Activated CD4-positive, alpha-beta T cell treated with anti-CD3 and anti-CD28 coated beads for 36 hours (primary cell): ENCODE data around the gene LTO1. TPM values are rescaled to one million over a fixed set of nuclear protein-coding genes. Genes with fewer than 3 reads are reported as not detected.

Experiments
- ATAC-seq: fragments of 200-7000 bp; cut with Tn5 transposase; one replicate; pipeline ENCODE4 v1.10.0; 2021; ENCODE audit warnings: mild to moderate bottlenecking, moderate library complexity
- CTCF ChIA-PET: fragments of 350-600 bp; sonication (Branson Sonifier 250); formaldehyde crosslinking; loops from one replicate; lab custom pipeline; 2021; ENCODE audit warnings: antibody characterized with exemption; lab: Charles Lee
- POLR2A ChIA-PET: fragments of 350-600 bp; sonication (Branson Sonifier 250); formaldehyde crosslinking; loops from one replicate; lab custom pipeline; 2021; ENCODE audit warnings: antibody characterized with exemption, inconsistent platforms; lab: Charles Lee
- DNase-seq: peaks from one replicate; pipeline ENCODE4 v3.0.0-alpha.2; 2020
- H3K27ac Mint-ChIP-seq: one replicate; pipeline ENCODE4 v1.8.0; 2021; ENCODE audit warnings: mixed read lengths
- H3K27me3 Mint-ChIP-seq: one replicate; pipeline ENCODE4 v1.8.0; 2021; ENCODE audit warnings: mixed read lengths
- H3K36me3 Mint-ChIP-seq: one replicate; pipeline ENCODE4 v1.8.0; 2021; ENCODE audit warnings: low read depth, mixed read lengths
- H3K4me1 Mint-ChIP-seq: one replicate; pipeline ENCODE4 v1.8.0; 2021; ENCODE audit warnings: mixed read lengths
- H3K4me3 Mint-ChIP-seq: one replicate; pipeline ENCODE4 v1.8.0; 2021; ENCODE audit warnings: mild to moderate bottlenecking, moderate library complexity, mixed read lengths
- H3K9me3 Mint-ChIP-seq: one replicate; pipeline ENCODE4 v1.8.0; 2021; ENCODE audit warnings: low read depth, mixed read lengths
- intact Hi-C, 2 experiments: fragments of 100-400 bp; cut with DNase I in 1 of 2; cut with micrococcal nuclease in 1 of 2; formaldehyde crosslinking; loops; one replicate each; pipeline versions ENCODE4 v1.14.2 to v1.15.1; 2022 to 2024; cut with DNase I, micrococcal nuclease
- total RNA-seq, 2 experiments: library from RNA; stranded (reverse); gene quantifications; one replicate each; pipeline ENCODE4 v1.2.3, GENCODE V29; 2021

LTO1 gene
- total RNA-seq, 2 experiments from 2014 or later: 16.8 to 17.8 TPM

GRCh38 chr11:69674267-69674885 lies 777 bp downstream of the LTO1 start:
- H3K27me3 Mint-ChIP-seq: peaks cover 2% of the 10 kb centered on the region
- CTCF ChIA-PET: interaction anchor here (0.6 to 2.1 kb wide), 2 partner anchors 12 to 15 kb away, joined by 3 to 5 read pairs; no protein-coding TSS in a partner anchor
- intact Hi-C loops: loop anchor here in 1 of 2 experiments (2.0 to 10.0 kb wide), 4 partner anchors 380 to 1640 kb away; partner anchors contain the start of genes IGHMBP2, MRPL21, MYEOV and NDUFS8
- peaks cover 13% of the 10 kb centered on the region for H3K36me3 Mint-ChIP-seq
- peak overlapping the region; percentile 86 for H3K27ac Mint-ChIP-seq
- no peaks in the 10 kb centered on the region for H3K9me3 Mint-ChIP-seq
- peak overlapping the region; percentile 89 for H3K4me3 Mint-ChIP-seq
- POLR2A ChIA-PET: interaction anchor here (0.6 kb wide), 1 partner anchor 1138 kb away, joined by 7 read pairs; no protein-coding TSS in a partner anchor
- DNase-seq (peak; percentile 48), ATAC-seq (peak; percentile 17)
- peaks cover 29% of the 10 kb centered on the region for H3K4me1 Mint-ChIP-seq

- DNase-seq: no peak
- Mint-ChIP-seq H3K27me3 (no peaks in the 10 kb centered on the region), H3K36me3 (peaks cover 27% of the 10 kb centered on the region), H3K27ac (no peak overlapping the region), H3K4me3 (no peak overlapping the region), H3K9me3 (no peaks in the 10 kb centered on the region), H3K4me1 (peaks cover 29% of the 10 kb centered on the region)
- ChIA-PET CTCF (interaction anchor here (0.6 to 1.7 kb wide), 8 partner anchors 14 to 623 kb away, joined by 3 to 7 read pairs (median 3); partner anchors contain the start of gene TPCN2), POLR2A (no interaction called here)
- ATAC-seq: no peak
- intact Hi-C loops: loop anchor here in 1 of 2 experiments (2.0 to 10.0 kb wide), 4 partner anchors 29 to 1637 kb away; partner anchors contain the start of genes IGHMBP2, MRPL21, MYEOV and NDUFS8
These were observed 3.3 kb downstream of the LTO1 start for GRCh38 chr11:69671734-69672465.

DNA sequence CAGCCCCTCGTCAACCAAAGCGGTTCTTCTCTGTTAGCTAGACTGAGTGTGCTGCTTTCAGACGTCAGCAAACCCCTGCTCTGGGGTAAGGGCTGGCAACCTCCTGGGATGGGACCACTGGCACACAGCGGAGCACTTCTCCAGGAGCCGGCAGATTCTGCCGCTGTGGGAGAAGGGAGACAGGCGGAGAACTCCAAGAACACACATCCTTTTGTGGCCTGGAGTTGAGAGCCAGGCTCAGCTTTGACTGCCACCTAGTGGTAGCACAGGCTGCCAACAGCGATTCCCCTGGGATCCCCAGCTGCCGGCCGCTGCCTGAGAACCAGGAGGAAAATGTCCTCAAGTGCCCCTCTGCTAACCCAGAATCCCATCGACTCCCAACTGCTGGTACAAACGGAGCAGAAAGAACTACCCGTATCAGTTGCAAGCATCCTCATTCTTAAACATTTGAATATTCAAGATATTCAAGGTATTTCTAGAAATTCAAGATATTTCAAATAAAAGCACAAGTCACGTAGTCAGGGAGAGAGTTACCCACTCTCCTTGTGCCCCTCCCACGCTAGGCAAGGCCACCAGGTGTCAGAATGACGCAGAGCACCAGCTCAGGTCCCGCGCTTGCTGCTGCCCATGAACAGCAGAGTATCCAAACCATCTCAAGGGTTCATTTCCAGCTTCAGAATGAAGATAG lies 4.9 kb downstream of the LTO1 start:
- ATAC-seq (peak; percentile 38), DNase-seq (peak; percentile 77)
- POLR2A ChIA-PET: no interaction called here
- H3K27me3 Mint-ChIP-seq: no peaks in the 10 kb centered on the region
- peaks cover 27% of the 10 kb centered on the region for H3K36me3 Mint-ChIP-seq
- H3K4me3 Mint-ChIP-seq: no peak overlapping the region
- no peak overlapping the region for H3K27ac Mint-ChIP-seq
- no peaks in the 10 kb centered on the region for H3K9me3 Mint-ChIP-seq
- intact Hi-C loops: loop anchor here in 1 of 2 experiments (1.0 to 10.0 kb wide), 5 partner anchors 28 to 1636 kb away; partner anchors contain the start of genes IGHMBP2, MRPL21, MYEOV and NDUFS8
- CTCF ChIA-PET: interaction anchor here (0.8 to 2.0 kb wide), 15 partner anchors 9 to 719 kb away, joined by 3 to 13 read pairs (median 5); partner anchors contain the start of gene TPCN2
- peaks cover 26% of the 10 kb centered on the region for H3K4me1 Mint-ChIP-seq

DNA sequence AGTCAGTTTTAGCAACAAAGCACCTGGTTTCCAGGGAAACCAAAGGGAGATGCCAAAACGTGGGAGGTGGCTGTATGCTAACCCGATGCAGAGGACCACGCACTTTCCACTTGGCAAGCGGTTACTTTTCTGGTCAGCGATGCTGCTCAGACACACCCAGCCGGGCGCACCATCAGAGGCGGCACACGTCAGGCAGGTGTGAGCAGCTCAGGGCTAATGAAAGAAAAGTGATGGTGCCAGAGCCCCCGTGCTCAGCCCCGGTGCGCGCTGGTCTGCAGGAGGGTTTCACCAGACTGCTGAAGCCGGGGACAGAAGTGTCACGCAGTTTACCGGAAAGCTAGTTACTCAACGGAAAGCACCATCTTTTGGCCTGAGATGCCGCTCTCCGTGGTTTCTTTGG lies 5.7 kb downstream of the LTO1 start:
- no peaks in the 10 kb centered on the region for H3K9me3 Mint-ChIP-seq
- no peaks in the 10 kb centered on the region for H3K27me3 Mint-ChIP-seq
- POLR2A ChIA-PET: no interaction called here
- H3K27ac Mint-ChIP-seq: no peak overlapping the region
- H3K4me3 Mint-ChIP-seq: no peak overlapping the region
- peaks cover 33% of the 10 kb centered on the region for H3K36me3 Mint-ChIP-seq
- DNase-seq (no peak), ATAC-seq (no peak)
- CTCF ChIA-PET: interaction anchor here (0.6 to 2.0 kb wide), 6 partner anchors 11 to 569 kb away, joined by 4 to 13 read pairs (median 6); no protein-coding TSS in a partner anchor
- intact Hi-C loops: no loop called here
- peaks cover 25% of the 10 kb centered on the region for H3K4me1 Mint-ChIP-seq

DNA sequence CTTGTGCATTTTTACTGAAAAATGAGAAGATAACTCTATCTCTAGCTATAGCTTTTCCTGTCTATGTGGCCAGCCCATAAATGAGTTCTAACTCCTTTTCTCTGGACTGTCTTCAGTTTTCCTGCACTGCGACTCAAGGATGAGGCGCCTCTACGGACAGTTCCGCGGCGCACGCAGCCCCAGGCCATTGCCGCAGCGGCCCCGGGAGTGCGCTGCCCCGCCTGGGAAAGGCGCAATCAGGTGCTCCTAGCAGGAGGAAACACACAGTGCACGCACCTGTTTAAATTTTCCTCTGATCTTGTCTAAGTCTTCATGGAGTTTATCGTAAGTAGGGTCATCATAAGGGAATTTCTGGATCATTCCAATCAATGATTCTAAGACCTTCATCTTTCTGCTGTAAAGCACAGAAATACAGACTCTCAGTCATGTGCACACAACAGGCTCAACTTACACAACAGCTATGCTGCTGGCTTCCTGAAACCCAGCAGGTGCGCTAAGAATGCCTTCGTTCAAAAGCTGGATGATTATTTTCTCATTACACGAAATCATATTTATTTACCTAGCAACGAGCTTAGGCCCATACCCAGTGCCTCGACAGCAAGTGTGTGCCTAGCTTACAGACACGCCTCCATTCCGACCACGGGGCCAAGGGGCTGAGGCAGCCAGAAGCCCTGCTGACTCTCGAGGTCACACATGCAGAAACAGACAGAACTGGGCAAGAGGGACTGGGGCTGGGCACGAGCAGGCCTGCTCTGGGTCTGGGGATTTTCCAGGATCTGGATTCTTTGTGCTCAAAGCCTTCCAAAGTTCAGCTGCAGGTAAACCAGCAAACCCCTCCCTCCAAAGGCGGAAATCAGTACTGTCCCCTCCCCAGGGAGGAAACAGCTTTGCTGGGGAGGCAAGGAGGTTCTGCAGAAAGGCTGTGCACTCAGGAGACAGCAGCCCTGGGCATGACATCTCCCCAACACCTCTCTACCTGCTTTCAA lies 7.2 kb downstream of the LTO1 start:
- ChIA-PET CTCF (interaction anchor here (0.6 to 1.0 kb wide), 2 partner anchors 155 to 340 kb away, joined by 3 read pairs; no protein-coding TSS in a partner anchor), POLR2A (no interaction called here)
- H3K4me3 Mint-ChIP-seq: no peak overlapping the region
- H3K27ac Mint-ChIP-seq: no peak overlapping the region
- H3K4me1 Mint-ChIP-seq: peaks cover 11% of the 10 kb centered on the region
- H3K9me3 Mint-ChIP-seq: no peaks in the 10 kb centered on the region
- intact Hi-C loops: no loop called here
- H3K36me3 Mint-ChIP-seq: peaks cover 36% of the 10 kb centered on the region
- H3K27me3 Mint-ChIP-seq: no peaks in the 10 kb centered on the region
- DNase-seq (no peak), ATAC-seq (no peak)

DNA sequence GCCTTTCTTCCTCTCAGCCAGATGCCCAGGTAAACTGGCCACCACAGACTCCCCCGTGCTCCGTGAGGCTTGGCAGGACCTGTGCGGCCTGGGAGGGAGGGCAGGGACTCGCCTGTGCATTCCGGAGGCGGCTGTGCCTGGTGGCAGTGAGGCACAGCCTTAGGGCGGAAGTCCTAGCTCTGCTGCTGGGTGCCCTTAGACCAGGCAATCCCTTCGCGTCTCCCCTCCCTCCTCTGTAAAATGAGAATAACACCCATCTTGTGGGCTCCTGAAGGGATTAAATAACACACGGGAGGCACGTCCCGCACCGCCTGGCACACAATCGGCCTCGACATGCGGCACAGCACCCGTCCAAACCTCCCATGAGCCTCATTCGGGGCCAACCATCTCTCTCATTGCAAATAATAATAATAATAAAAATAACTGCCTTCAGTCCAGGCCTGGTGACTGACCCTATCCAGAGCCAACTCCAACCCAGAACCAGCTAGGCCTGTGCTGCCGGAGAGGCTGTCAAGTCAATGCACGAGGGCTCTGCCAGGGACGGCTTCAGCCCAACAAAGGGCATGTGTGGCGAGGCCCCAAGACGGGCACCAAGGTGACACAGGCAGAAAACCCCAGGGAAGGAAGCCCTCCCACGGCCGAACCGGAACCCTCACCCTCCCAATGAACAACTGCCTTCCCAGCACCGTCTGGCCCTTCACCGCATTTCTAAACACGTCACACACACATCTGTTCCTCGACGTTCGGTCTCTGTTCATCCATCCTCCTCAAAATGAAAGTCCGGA lies 8.2 kb downstream of the LTO1 start:
- Mint-ChIP-seq H3K27ac (no peak overlapping the region), H3K9me3 (no peaks in the 10 kb centered on the region), H3K27me3 (no peaks in the 10 kb centered on the region), H3K4me3 (no peak overlapping the region), H3K4me1 (peaks cover 11% of the 10 kb centered on the region), H3K36me3 (peaks cover 36% of the 10 kb centered on the region)
- intact Hi-C loops: no loop called here
- POLR2A ChIA-PET: no interaction called here
- CTCF ChIA-PET: no interaction called here
- no peak for ATAC-seq
- no peak for DNase-seq

DNA sequence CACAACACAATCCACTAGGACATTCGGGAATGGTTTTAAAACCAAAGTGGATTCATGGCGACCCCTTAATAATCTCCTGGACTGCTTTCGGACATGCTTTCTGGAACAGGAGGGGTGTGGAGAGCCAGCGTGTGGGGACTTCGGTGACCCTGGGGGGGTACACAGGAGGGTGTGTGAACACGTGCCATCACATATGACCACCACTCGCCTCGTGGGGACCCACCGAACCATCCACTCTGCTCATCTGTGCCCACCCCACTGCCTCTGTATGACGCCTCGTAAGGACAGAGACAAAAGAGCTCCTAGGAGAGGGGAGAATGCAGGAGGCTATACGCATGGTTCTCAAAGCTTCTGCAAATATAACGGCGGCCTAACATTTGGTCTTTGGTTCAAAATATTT lies 8.9 kb downstream of the LTO1 start:
- CTCF ChIA-PET: no interaction called here
- ATAC-seq: no peak

DNA sequence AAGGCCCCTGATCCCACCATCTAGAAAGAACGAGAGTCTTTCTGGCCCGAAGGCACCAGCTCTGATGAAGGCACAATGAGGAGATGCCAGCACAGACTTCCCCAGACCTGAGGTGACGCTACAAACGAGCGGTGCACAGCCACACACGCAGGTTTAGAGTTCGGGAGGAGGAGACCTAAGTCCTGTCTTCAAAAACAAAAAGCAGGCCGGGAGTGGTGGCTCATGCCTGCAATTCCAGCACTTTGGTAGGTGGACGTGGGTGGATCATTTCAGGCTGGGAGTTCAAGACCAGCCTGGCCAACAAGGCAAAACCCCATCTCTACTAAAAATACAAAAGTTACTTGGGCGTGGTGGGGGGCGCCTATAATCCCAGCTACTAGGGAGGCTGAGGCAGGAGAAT lies 9.5 kb downstream of the LTO1 start:
- no peak overlapping the region for H3K27ac Mint-ChIP-seq
- no peak for DNase-seq

More for the DNA sequence above, 8.9 kb downstream of the LTO1 start:
- POLR2A ChIA-PET: no interaction called here
- Mint-ChIP-seq H3K27me3 (no peaks in the 10 kb centered on the region), H3K4me1 (peaks cover 9% of the 10 kb centered on the region), H3K36me3 (peaks cover 36% of the 10 kb centered on the region), H3K4me3 (no peak overlapping the region), H3K9me3 (no peaks in the 10 kb centered on the region), H3K27ac (no peak overlapping the region)
- intact Hi-C loops: no loop called here
- no peak for DNase-seq

DNA sequence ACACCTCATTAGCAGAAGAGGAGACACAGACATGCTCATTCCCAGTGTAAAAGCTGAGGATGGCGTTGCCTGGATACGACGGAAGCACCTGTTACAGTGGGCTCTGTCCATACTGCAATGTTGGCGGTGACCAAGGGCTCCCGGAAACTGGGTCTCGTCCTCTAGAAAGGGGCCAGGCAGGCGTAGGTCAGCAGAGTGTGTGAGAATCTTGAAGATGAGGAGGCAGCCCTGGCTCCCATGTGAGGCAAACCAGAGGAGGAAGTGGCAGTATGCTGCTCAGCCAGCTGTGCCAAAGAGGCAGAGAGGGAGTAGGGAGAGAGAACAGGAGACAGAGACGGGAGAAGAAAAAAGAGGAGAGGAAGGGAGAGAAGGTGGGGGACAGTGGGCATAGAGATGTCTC lies 10.3 kb downstream of the LTO1 start:
- no peak for DNase-seq
- intact Hi-C loops: no loop called here
- Mint-ChIP-seq H3K27me3 (no peaks in the 10 kb centered on the region), H3K4me1 (peaks cover 1% of the 10 kb centered on the region), H3K9me3 (no peaks in the 10 kb centered on the region), H3K27ac (no peak overlapping the region), H3K4me3 (no peak overlapping the region), H3K36me3 (peaks cover 25% of the 10 kb centered on the region)
- CTCF ChIA-PET: no interaction called here
- no peak for ATAC-seq
- POLR2A ChIA-PET: no interaction called here

More for the DNA sequence above, 9.5 kb downstream of the LTO1 start:
- Mint-ChIP-seq H3K9me3 (no peaks in the 10 kb centered on the region), H3K27me3 (no peaks in the 10 kb centered on the region), H3K4me1 (peaks cover 9% of the 10 kb centered on the region), H3K36me3 (peaks cover 32% of the 10 kb centered on the region), H3K4me3 (no peak overlapping the region)
- intact Hi-C loops: no loop called here
- ChIA-PET POLR2A (no interaction called here), CTCF (no interaction called here)
- no peak for ATAC-seq
